Measurements from ENCODE around the gene UQCRQ.

The UQCRQ gene

GRCh38 chr5:132907161-132907560 lies 40.7 kb downstream of the UQCRQ start:
- no peak overlapping the region for H2AFZ ChIP-seq (ENCODE audit: low read length)
- no peaks in the 10 kb centered on the region for H3F3A ChIP-seq (ENCODE audit: insufficient read depth, low read length)
- no peaks in the 10 kb centered on the region for H3K4me1 ChIP-seq (ENCODE audit: insufficient read depth, low read length, severe bottlenecking)
- no peaks in the 10 kb centered on the region for H4K20me1 ChIP-seq (ENCODE audit: insufficient read depth, low read length)
- H3K79me2 ChIP-seq (ENCODE audit: insufficient read depth, low read length): no peaks in the 10 kb centered on the region
- H3K4me2 ChIP-seq (ENCODE audit: low read length): no peak overlapping the region
- H3K9ac ChIP-seq (ENCODE audit: low read length): no peak overlapping the region
- H3K27ac ChIP-seq (ENCODE audit: low read depth, low read length, poor library complexity, severe bottlenecking): no peak overlapping the region
- no peaks in the 10 kb centered on the region for H3K9me3 ChIP-seq (ENCODE audit: low read length)
- no peaks in the 10 kb centered on the region for H3K9me2 ChIP-seq (ENCODE audit: low read depth, low read length)
- H3K27me3 ChIP-seq (ENCODE audit: insufficient read depth, low read length): no peaks in the 10 kb centered on the region
- no peak for TF ChIP-seq EZH2 (IDR thresholded peaks at IDR 0.05; ENCODE audit: borderline replicate concordance, low read length)
- TF ChIP-seq, protein P1, sequence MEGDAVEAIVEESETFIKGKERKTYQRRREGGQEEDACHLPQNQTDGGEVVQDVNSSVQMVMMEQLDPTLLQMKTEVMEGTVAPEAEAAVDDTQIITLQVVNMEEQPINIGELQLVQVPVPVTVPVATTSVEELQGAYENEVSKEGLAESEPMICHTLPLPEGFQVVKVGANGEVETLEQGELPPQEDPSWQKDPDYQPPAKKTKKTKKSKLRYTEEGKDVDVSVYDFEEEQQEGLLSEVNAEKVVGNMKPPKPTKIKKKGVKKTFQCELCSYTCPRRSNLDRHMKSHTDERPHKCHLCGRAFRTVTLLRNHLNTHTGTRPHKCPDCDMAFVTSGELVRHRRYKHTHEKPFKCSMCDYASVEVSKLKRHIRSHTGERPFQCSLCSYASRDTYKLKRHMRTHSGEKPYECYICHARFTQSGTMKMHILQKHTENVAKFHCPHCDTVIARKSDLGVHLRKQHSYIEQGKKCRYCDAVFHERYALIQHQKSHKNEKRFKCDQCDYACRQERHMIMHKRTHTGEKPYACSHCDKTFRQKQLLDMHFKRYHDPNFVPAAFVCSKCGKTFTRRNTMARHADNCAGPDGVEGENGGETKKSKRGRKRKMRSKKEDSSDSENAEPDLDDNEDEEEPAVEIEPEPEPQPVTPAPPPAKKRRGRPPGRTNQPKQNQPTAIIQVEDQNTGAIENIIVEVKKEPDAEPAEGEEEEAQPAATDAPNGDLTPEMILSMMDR (IDR thresholded peaks at IDR 0.05; ENCODE audit: low read length): no peak
- H3K4me3 ChIP-seq (ENCODE audit: low read depth, low read length, poor library complexity, severe bottlenecking): no peak overlapping the region
- H3K36me3 ChIP-seq (ENCODE audit: insufficient read depth, low read length): peaks cover 19% of the 10 kb centered on the region; the same call in 1 of the 2 replicates

- Histone ChIP-seq H3K9me2 (ENCODE audit: low read depth, low read length) (no peaks in the 10 kb centered on the region), H4K20me1 (ENCODE audit: insufficient read depth, low read length) (no peaks in the 10 kb centered on the region), H3K4me3 (ENCODE audit: low read depth, low read length, poor library complexity, severe bottlenecking) (no peak overlapping the region), H3K79me2 (ENCODE audit: insufficient read depth, low read length) (no peaks in the 10 kb centered on the region), H3K27me3 (ENCODE audit: insufficient read depth, low read length) (no peaks in the 10 kb centered on the region), H3K4me2 (ENCODE audit: low read length) (no peak overlapping the region), H3K36me3 (ENCODE audit: insufficient read depth, low read length) (peaks cover 19% of the 10 kb centered on the region), H3K27ac (ENCODE audit: low read depth, low read length, poor library complexity, severe bottlenecking) (no peak overlapping the region), H3F3A (ENCODE audit: insufficient read depth, low read length) (no peaks in the 10 kb centered on the region), H3K9ac (ENCODE audit: low read length) (no peak overlapping the region), H3K4me1 (ENCODE audit: insufficient read depth, low read length, severe bottlenecking) (no peaks in the 10 kb centered on the region), H2AFZ (ENCODE audit: low read length) (no peak overlapping the region), H3K9me3 (ENCODE audit: low read length) (no peaks in the 10 kb centered on the region)
- TF ChIP-seq, protein P1 (IDR thresholded peaks at IDR 0.05; ENCODE audit: low read length): no peak
- TF ChIP-seq EZH2 (IDR thresholded peaks at IDR 0.05; ENCODE audit: borderline replicate concordance, low read length): no peak
Observed at GRCh38 chr5:132909702-132910101, 43.3 kb downstream of the UQCRQ start.

GRCh38 chr5:132915681-132916080 lies 49.2 kb downstream of the UQCRQ start:
- Histone ChIP-seq H3K36me3 (ENCODE audit: insufficient read depth, low read length) (peaks cover 36% of the 10 kb centered on the region), H2AFZ (ENCODE audit: low read length) (no peak overlapping the region), H3K4me1 (ENCODE audit: insufficient read depth, low read length, severe bottlenecking) (no peaks in the 10 kb centered on the region), H3K9ac (ENCODE audit: low read length) (no peak overlapping the region), H3K79me2 (ENCODE audit: insufficient read depth, low read length) (no peaks in the 10 kb centered on the region), H3K9me3 (ENCODE audit: low read length) (no peaks in the 10 kb centered on the region), H3K9me2 (ENCODE audit: low read depth, low read length) (no peaks in the 10 kb centered on the region), H3F3A (ENCODE audit: insufficient read depth, low read length) (no peaks in the 10 kb centered on the region), H3K4me2 (ENCODE audit: low read length) (no peak overlapping the region), H3K27ac (ENCODE audit: low read depth, low read length, poor library complexity, severe bottlenecking) (no peak overlapping the region), H3K4me3 (ENCODE audit: low read depth, low read length, poor library complexity, severe bottlenecking) (no peak overlapping the region), H4K20me1 (ENCODE audit: insufficient read depth, low read length) (no peaks in the 10 kb centered on the region), H3K27me3 (ENCODE audit: insufficient read depth, low read length) (no peaks in the 10 kb centered on the region)
- TF ChIP-seq EZH2 (IDR thresholded peaks at IDR 0.05; ENCODE audit: borderline replicate concordance, low read length): no peak
- TF ChIP-seq, protein P1 (IDR thresholded peaks at IDR 0.05; ENCODE audit: low read length): no peak

Measured in OCI-LY1 (cell line).